ENCODE data around the gene LZIC. TPM values are rescaled to one million over a fixed set of nuclear protein-coding genes. Genes with fewer than 3 reads are reported as not detected.

LZIC gene
- total RNA-seq, 2 donors from 2014 or later = 27.7 to 40.0 TPM

DNA sequence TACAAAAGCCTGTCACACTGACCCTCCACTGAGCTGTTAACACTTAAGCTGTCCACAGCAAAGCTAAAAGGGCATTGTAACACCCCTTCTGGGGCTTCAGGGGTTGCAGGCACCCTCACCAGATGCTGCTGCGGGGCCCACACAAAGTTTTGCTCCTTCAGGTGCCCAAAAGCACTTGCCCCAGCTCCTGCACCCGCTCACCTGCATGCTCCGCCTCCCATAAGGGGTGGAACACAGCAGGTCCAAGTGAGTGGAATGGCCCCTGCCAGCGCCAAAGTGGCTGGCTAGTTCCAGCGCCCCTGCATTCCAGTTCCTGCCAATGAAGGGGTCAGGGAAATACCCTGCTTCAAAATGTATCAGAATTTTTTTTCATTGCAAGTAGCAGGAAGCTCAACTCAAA lies 46.6 kb upstream of the LZIC start:
- Mint-ChIP-seq H3K9me3 (no peaks in the 10 kb centered on the region), H3K27ac (no peak overlapping the region), H3K27me3 (ENCODE audit: insufficient read depth) (peaks cover 6% of the 10 kb centered on the region), H3K4me3 (no peak overlapping the region), H3K4me1 (no peaks in the 10 kb centered on the region), H3K36me3 (ENCODE audit: low read depth) (no peaks in the 10 kb centered on the region)
- H3K27ac ChIP-seq (ENCODE audit: low read depth, low read length) = no peak overlapping the region
- no peaks in the 10 kb centered on the region for H3K4me1 ChIP-seq (ENCODE audit: control insufficient read depth, insufficient read depth, low read length)
- WGBS, 2 experiments (ENCODE audit: insufficient coverage in 1 of 2, insufficient read length in 1 of 2) = 87 to 93% methylated on average over 4 to 5 of the region's 5 CpGs
- no peaks in the 10 kb centered on the region for H3K9me3 ChIP-seq (ENCODE audit: control insufficient read depth, low read length)
- no peak for DNase-seq
- H3K36me3 ChIP-seq (ENCODE audit: control insufficient read depth, insufficient read depth, low read length) = no peaks in the 10 kb centered on the region
- H3K9ac ChIP-seq (ENCODE audit: extremely low read depth, low read length, poor library complexity, severe bottlenecking) = no peak overlapping the region
- TF ChIP-seq, protein P1, sequence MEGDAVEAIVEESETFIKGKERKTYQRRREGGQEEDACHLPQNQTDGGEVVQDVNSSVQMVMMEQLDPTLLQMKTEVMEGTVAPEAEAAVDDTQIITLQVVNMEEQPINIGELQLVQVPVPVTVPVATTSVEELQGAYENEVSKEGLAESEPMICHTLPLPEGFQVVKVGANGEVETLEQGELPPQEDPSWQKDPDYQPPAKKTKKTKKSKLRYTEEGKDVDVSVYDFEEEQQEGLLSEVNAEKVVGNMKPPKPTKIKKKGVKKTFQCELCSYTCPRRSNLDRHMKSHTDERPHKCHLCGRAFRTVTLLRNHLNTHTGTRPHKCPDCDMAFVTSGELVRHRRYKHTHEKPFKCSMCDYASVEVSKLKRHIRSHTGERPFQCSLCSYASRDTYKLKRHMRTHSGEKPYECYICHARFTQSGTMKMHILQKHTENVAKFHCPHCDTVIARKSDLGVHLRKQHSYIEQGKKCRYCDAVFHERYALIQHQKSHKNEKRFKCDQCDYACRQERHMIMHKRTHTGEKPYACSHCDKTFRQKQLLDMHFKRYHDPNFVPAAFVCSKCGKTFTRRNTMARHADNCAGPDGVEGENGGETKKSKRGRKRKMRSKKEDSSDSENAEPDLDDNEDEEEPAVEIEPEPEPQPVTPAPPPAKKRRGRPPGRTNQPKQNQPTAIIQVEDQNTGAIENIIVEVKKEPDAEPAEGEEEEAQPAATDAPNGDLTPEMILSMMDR (conservative IDR thresholded peaks at IDR 0.05) = no peak
- H3K27me3 ChIP-seq (ENCODE audit: control insufficient read depth, insufficient read depth, low read length, poor library complexity, severe bottlenecking) = no peaks in the 10 kb centered on the region
- no peak overlapping the region for H3K4me3 ChIP-seq (ENCODE audit: low read length)

DNA sequence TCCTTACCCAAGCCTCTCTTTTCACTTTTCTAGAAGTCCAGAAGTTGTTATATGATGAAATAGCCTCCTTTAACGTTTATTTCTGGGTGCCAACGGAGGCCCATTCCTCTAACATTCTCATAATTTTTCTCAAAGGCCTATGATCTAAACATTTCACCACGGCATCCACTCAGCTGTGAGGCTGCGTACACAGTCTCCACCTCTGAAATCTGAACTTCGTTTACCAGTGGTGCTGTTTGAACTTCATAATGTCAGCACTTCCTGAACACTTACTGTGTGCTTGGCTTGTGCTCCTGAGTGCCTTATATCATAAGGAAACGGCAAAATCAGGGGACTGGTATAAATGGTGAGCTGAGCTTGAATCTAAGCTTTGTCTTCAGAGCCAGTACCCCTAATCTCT lies 41.8 kb upstream of the LZIC start:
- no peak overlapping the region for H3K4me3 ChIP-seq (ENCODE audit: low read length)
- no peaks in the 10 kb centered on the region for H3K9me3 ChIP-seq (ENCODE audit: control insufficient read depth, low read length)
- Mint-ChIP-seq H3K27me3 (ENCODE audit: insufficient read depth) (no peaks in the 10 kb centered on the region), H3K4me1 (peaks cover 3% of the 10 kb centered on the region), H3K36me3 (ENCODE audit: low read depth) (peaks cover 19% of the 10 kb centered on the region), H3K9me3 (no peaks in the 10 kb centered on the region), H3K27ac (no peak overlapping the region), H3K4me3 (no peak overlapping the region)
- no peak overlapping the region for H3K9ac ChIP-seq (ENCODE audit: extremely low read depth, low read length, poor library complexity, severe bottlenecking)
- H3K27ac ChIP-seq (ENCODE audit: low read depth, low read length) = no peak overlapping the region
- DNase-seq = no peak
- H3K36me3 ChIP-seq (ENCODE audit: control insufficient read depth, insufficient read depth, low read length) = peaks cover 6% of the 10 kb centered on the region
- 73 to 97% methylated on average over 4 to 6 of the region's 6 CpGs for WGBS, 2 experiments (ENCODE audit: insufficient coverage in 1 of 2, insufficient read length in 1 of 2)
- no peaks in the 10 kb centered on the region for H3K27me3 ChIP-seq (ENCODE audit: control insufficient read depth, insufficient read depth, low read length, poor library complexity, severe bottlenecking)
- TF ChIP-seq, protein P1 (conservative IDR thresholded peaks at IDR 0.05) = no peak
- H3K4me1 ChIP-seq (ENCODE audit: control insufficient read depth, insufficient read depth, low read length) = no peaks in the 10 kb centered on the region

DNA sequence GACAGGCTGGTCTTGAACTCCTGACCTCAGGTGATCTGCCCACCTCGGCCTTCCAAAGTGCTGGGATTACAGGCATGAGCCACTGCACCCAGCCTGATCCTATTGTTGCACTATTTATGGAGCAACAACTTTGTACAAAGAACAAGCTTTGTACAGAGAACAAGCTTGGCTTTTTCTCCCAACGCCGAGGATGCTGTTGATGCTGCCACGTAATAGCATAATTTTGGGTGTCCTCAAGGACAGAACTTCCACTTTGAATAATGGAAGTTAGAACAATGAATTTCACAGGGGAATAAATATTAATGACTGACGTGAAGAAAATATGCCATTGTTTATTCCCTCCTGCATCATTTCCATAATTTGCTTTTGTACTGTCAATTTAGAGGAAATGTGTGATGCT lies 41.1 kb upstream of the LZIC start:
- 93 to 95% methylated on average over 4 to 5 of the region's 5 CpGs for WGBS, 2 experiments (ENCODE audit: insufficient coverage in 1 of 2, insufficient read length in 1 of 2)
- TF ChIP-seq, protein P1 (conservative IDR thresholded peaks at IDR 0.05) = no peak
- no peak for DNase-seq

More for the DNA sequence above, 41.1 kb upstream of the LZIC start:
- Mint-ChIP-seq H3K36me3 (ENCODE audit: low read depth) (peaks cover 19% of the 10 kb centered on the region), H3K4me3 (no peak overlapping the region), H3K4me1 (peaks cover 3% of the 10 kb centered on the region), H3K27me3 (ENCODE audit: insufficient read depth) (no peaks in the 10 kb centered on the region), H3K27ac (no peak overlapping the region), H3K9me3 (no peaks in the 10 kb centered on the region)
- Histone ChIP-seq H3K36me3 (ENCODE audit: control insufficient read depth, insufficient read depth, low read length) (peaks cover 6% of the 10 kb centered on the region), H3K4me1 (ENCODE audit: control insufficient read depth, insufficient read depth, low read length) (no peaks in the 10 kb centered on the region), H3K27me3 (ENCODE audit: control insufficient read depth, insufficient read depth, low read length, poor library complexity, severe bottlenecking) (no peaks in the 10 kb centered on the region), H3K27ac (ENCODE audit: low read depth, low read length) (no peak overlapping the region), H3K9me3 (ENCODE audit: control insufficient read depth, low read length) (no peaks in the 10 kb centered on the region), H3K4me3 (ENCODE audit: low read length) (no peak overlapping the region), H3K9ac (ENCODE audit: extremely low read depth, low read length, poor library complexity, severe bottlenecking) (no peak overlapping the region)

Measured in endodermal cell (in vitro differentiated cells).